ENCODE results near the gene COL1A1.

- TF ChIP-seq CTCF (IDR thresholded peaks at IDR 0.05; ENCODE audit: poor library complexity) (no peak), EZH2 (IDR thresholded peaks at IDR 0.05; ENCODE audit: borderline replicate concordance) (no peak)
Observed at GRCh38 chr17:50185631-50186471, 15.6 kb downstream of the COL1A1 start.

All from hepatocyte (in vitro differentiated cells).